ENCODE measurements around the gene FAM229A. TPM values are rescaled to one million over a fixed set of nuclear protein-coding genes. Genes with fewer than 3 reads are reported as not detected.

Gene FAM229A
- total and polyA plus RNA-seq, 2 of the 8 experiments (the other 6 are each of a cell fraction or from before 2014, with no cell fraction given) = 4.1 to 4.2 TPM

DNA sequence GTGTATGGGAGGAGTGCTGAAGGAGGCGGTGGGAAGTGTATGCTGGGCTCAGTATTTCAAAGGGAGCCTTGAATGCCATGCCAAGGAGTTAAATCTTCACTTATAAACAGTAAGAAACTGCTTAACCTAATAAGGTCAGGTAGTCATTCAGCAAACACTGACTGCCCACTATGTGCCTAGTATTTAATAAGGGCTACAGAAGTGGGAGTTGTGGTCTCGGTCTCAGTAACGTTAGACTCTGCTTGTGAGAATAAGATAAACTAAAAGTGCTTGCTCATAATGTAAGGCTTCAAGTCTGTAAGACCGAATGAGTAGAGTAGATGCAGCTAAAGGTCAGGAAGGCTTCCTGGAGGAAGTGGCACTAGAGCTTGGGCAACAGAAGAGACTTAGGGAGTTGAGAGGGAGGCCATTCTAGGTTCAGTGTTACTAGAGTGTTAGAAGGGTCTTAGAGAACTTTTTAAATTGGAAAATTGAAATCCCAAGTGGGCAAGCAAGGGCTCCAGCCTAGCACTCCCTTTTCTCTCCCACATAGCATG is 32.3 kb downstream of the FAM229A start (continued):
- TF ChIP-seq HDAC6 (IDR thresholded peaks at IDR 0.05; ENCODE audit: low read depth, low read length) (no peak), SIX5 (IDR thresholded peaks at IDR 0.05; ENCODE audit: low read depth, low read length) (no peak)
